Esophagus muscularis mucosa (tissue), 4 donors: ENCODE data around the gene ACRV1. TPM values are rescaled to one million over a fixed set of nuclear protein-coding genes. Genes with fewer than 3 reads are reported as not detected.
A peak's percentile ranks its signal among the peaks of the same experiment; 100 is the strongest.

ENCODE experiments used
- DNase-seq: peaks from one replicate; pipeline ENCODE4 v3.0.0-alpha.2; 2017; ENCODE audit errors: extremely low spot score
- H3K27ac ChIP-seq, 4 donors: fragments of 200-600 bp; sonication (generic); replicated peaks in 1 of 4; 1 replicate in 3 of 4; 2 replicates in 1 of 4; pipeline ENCODE4 v1.5.1; 2016 to 2019; ENCODE audit warnings: mild to moderate bottlenecking in 1 of 4
- H3K27me3 ChIP-seq, 4 donors: fragments of 200-600 bp; sonication (generic); one replicate each; pipeline versions ENCODE4 v1.5.1 to v1.6.0; 2016 to 2019
- H3K36me3 ChIP-seq, 4 donors: fragments of 200-600 bp; sonication (generic); one replicate each; pipeline ENCODE4 v1.5.1; 2016 to 2019
- H3K4me1 ChIP-seq, 4 donors: fragments of 200-600 bp; sonication (generic); one replicate each; pipeline ENCODE4 v1.5.1; 2016 to 2019
- H3K4me3 ChIP-seq, 4 donors: fragments of 200-600 bp; sonication (generic); 1 replicate in 2 of 4; 2 replicates in 2 of 4; pipeline ENCODE4 v1.5.1; 2016 to 2019; ENCODE audit warnings: mild to moderate bottlenecking in 4 of 4, moderate library complexity in 1 of 4
- H3K9me3 ChIP-seq, 4 donors: fragments of 200-600 bp; sonication (generic); 1 replicate in 3 of 4; 2 replicates in 1 of 4; pipeline ENCODE4 v1.5.1; 2016 to 2019
- EP300 ChIP-seq: sonication (generic); formaldehyde crosslinking; IDR thresholded peaks from one replicate; pipeline ENCODE4 v1.6.1; 2017; ENCODE audit warnings: antibody characterized with exemption
- POLR2A ChIP-seq: fragments of 450-650 bp; IDR thresholded peaks from one replicate; pipeline ENCODE4 v1.6.1; 2017; ENCODE audit warnings: antibody characterized with exemption, moderate library complexity, mild to moderate bottlenecking, low read depth
- POLR2AphosphoS5 ChIP-seq, 2 donors: sonication (generic); formaldehyde crosslinking; IDR thresholded peaks; one replicate each; pipeline ENCODE4 v1.6.1; 2017; ENCODE audit warnings: antibody characterized with exemption in 2 of 2
- WGBS: methylation state at CpG from one replicate; pipeline ENCODE4 v1.1.5; 2018; 5-methylcytosine and 5-hydroxymethylcytosine counted together
- intact Hi-C: fragments of 100-400 bp; cut with DNase I; formaldehyde crosslinking; loops from one replicate; pipeline ENCODE4 v1.15.1; 2023
- small RNA-seq, 3 donors: library from RNA; depleted of rRNA; stranded (forward); fragments of <200 nt; gene quantifications; one replicate each; pipeline ENCODE3, GENCODE V24; 2016
- total RNA-seq, 4 donors: library from RNA; depleted of rRNA; stranded (reverse); fragments of >200 nt; gene quantifications; one replicate each; pipeline versions ENCODE4 v1.1.0 to v1.2.1, GENCODE V29; 2016
- TF ChIP-seq, protein P1 (sequence below), 3 experiments: fragments of 200-600 bp in 2 of 3; fragments of 450-650 bp in 1 of 3; sonication (generic) in 2 of 3; IDR thresholded peaks; one replicate each; pipeline ENCODE4 v1.5.1; 2017 to 2019; ENCODE audit warnings: antibody characterized with exemption in 3 of 3, mild to moderate bottlenecking in 2 of 3, moderate library complexity in 1 of 3

Gene ACRV1
- total RNA-seq, 4 donors from 2014 or later, result not detected

DNA sequence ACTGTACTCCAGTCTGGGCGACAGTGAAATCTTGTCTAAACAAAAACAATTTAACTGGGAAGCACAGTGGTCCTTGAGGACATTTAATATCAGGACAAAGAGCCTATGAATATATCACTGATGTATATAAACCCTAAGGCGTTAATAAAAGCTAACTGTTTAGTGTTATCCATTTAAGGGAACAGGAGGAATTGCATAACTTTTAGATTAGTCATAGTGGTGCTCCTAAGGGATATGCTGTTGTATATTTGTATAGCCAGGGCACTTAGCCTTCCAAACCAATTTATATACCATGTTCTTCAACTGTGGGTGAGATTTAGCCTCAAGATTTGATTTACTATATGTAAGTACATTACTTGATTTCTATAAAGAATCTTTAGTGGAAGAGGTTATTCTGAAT, 58.7 kb downstream of the ACRV1 start:
- 58% methylated on average over 2 of the region's 2 CpGs for WGBS
- Histone ChIP-seq H3K4me1 (peaks cover 14 to 33% (median 23%) of the 10 kb centered on the region in 4 donors), H3K4me3 (no peak overlapping the region), H3K9me3 (no peaks in the 10 kb centered on the region), H3K27ac (peak overlapping the region in 3 of 4 donors; percentile 34 to 52 (median 40)), H3K36me3 (peaks cover 32 to 51% (median 46%) of the 10 kb centered on the region in 4 donors), H3K27me3 (no peaks in the 10 kb centered on the region)
- no peak for DNase-seq
- TF ChIP-seq EP300 (no peak), POLR2AphosphoS5 (IDR thresholded peaks at IDR 0.05) (no peak), POLR2A (no peak)
- TF ChIP-seq, protein P1, sequence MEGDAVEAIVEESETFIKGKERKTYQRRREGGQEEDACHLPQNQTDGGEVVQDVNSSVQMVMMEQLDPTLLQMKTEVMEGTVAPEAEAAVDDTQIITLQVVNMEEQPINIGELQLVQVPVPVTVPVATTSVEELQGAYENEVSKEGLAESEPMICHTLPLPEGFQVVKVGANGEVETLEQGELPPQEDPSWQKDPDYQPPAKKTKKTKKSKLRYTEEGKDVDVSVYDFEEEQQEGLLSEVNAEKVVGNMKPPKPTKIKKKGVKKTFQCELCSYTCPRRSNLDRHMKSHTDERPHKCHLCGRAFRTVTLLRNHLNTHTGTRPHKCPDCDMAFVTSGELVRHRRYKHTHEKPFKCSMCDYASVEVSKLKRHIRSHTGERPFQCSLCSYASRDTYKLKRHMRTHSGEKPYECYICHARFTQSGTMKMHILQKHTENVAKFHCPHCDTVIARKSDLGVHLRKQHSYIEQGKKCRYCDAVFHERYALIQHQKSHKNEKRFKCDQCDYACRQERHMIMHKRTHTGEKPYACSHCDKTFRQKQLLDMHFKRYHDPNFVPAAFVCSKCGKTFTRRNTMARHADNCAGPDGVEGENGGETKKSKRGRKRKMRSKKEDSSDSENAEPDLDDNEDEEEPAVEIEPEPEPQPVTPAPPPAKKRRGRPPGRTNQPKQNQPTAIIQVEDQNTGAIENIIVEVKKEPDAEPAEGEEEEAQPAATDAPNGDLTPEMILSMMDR (IDR thresholded peaks at IDR 0.05), result no peak
- intact Hi-C loops, result loop anchor here (10.0 kb wide), 1 partner anchor 127 kb away; the partner anchor contains the start of gene FEZ1

Small RNAs within 50 kb of the gene (small RNA-seq; reads per million reads assigned to genes)
- 0 to 0.08 (median 0) reads per million in 3 donors for gene RNU2-35P

Other genes with a start within 250 kb of the ACRV1 start
- gene FEZ1, start 184.6 kb downstream of the ACRV1 start, total RNA-seq, result 10 to 100 TPM; 54.5 to 95.6 (median 76.2) TPM
- 10 to 100 TPM; 65.4 to 81.3 (median 75.0) TPM for gene EI24, start 111.4 kb downstream of the ACRV1 start, total RNA-seq
- gene STT3A, start 88.0 kb downstream of the ACRV1 start, total RNA-seq, result 10 to 100 TPM; 31.6 to 65.4 (median 52.8) TPM
- gene CHEK1, start 55.7 kb downstream of the ACRV1 start, total RNA-seq, result 1 to 10 TPM; 1.9 to 4.2 (median 2.5) TPM
- gene PATE1, start 65.4 kb upstream of the ACRV1 start, total RNA-seq, result not detected
- not detected for gene PATE2, start 98.0 kb upstream of the ACRV1 start, total RNA-seq
- not detected for gene PATE3, start 107.3 kb upstream of the ACRV1 start, total RNA-seq
- gene PATE4, start 152.5 kb upstream of the ACRV1 start, total RNA-seq, result not detected
- 1 to 10 TPM; 2.8 to 6.9 (median 4.7) TPM for gene HYLS1, start 206.8 kb upstream of the ACRV1 start, total RNA-seq
- gene PUS3, start 222.4 kb upstream of the ACRV1 start, total RNA-seq, result 10 to 100 TPM in 1 of 4 donors, 1 to 10 TPM in 3; 7.1 to 20.2 (median 8.5) TPM
- under 1 TPM in 2 of 4 donors, not detected in 2; 0.06 to 0.17 TPM for gene DDX25, start 223.7 kb upstream of the ACRV1 start, total RNA-seq